Keratinocyte (primary cell): ENCODE measurements around the gene SLC19A1. TPM values are rescaled to one million over a fixed set of nuclear protein-coding genes. Genes with fewer than 3 reads are reported as not detected.

Experiments
- DNase-seq: peaks from one replicate; pipeline ENCODE4 v3.0.0-alpha.2; 2011; ENCODE audit warnings: low read depth, missing footprints, low spot score
- FAIRE-seq: peaks from 2 replicates; lab custom pipeline; 2011; peaks lifted over from hg19 to GRCh38; lab: Jason Lieb, UNC
- H2AFZ ChIP-seq: 2 replicates; pipeline ENCODE4 v1.6.0; 2012; ENCODE audit warnings: low read length, control low read depth, inconsistent platforms; ENCODE audit not compliant: control insufficient read depth
- H3K27ac ChIP-seq: 2 replicates; pipeline ENCODE4 v1.5.1; 2011; ENCODE audit warnings: low read length; ENCODE audit not compliant: control insufficient read depth, insufficient read depth
- H3K27me3 ChIP-seq: 3 replicates; pipeline ENCODE4 v1.6.0; 2011; ENCODE audit warnings: low read length; ENCODE audit not compliant: control insufficient read depth, insufficient read depth; ENCODE audit errors: extremely low read depth
- H3K36me3 ChIP-seq, 2 experiments: 2 replicates in 1 of 2; 3 replicates in 1 of 2; pipeline ENCODE4 v1.5.1; 2011; ENCODE audit warnings: low read length in 2 of 2, mild to moderate bottlenecking in 1 of 2; ENCODE audit not compliant: control insufficient read depth in 2 of 2, insufficient read depth in 2 of 2; ENCODE audit errors: extremely low read depth in 1 of 2
- H3K4me1 ChIP-seq: 3 replicates; pipeline ENCODE4 v1.5.1; 2011; ENCODE audit warnings: low read length; ENCODE audit not compliant: control insufficient read depth, insufficient read depth; ENCODE audit errors: extremely low read depth
- H3K4me2 ChIP-seq: 3 replicates; pipeline ENCODE4 v1.6.0; 2011; ENCODE audit warnings: low read depth, low read length; ENCODE audit not compliant: control insufficient read depth, insufficient read depth; ENCODE audit errors: extremely low read depth
- H3K4me3 ChIP-seq, 3 experiments: fragments of 200-600 bp in 1 of 3; sonication (generic) in 1 of 3; 2 replicates in 2 of 3; 3 replicates in 1 of 3; pipeline ENCODE4 v1.5.1; 2011 to 2016; ENCODE audit warnings: low read length in 3 of 3, mild to moderate bottlenecking in 3 of 3, control low read depth in 2 of 3, inconsistent platforms in 1 of 3, low read depth in 1 of 3, mixed read lengths in 1 of 3, mixed run types in 1 of 3, moderate library complexity in 1 of 3; ENCODE audit not compliant: control insufficient read depth in 2 of 3, insufficient read depth in 2 of 3; ENCODE audit errors: extremely low read depth in 1 of 3
- H3K79me2 ChIP-seq: 2 replicates; pipeline ENCODE4 v1.6.0; 2012; ENCODE audit warnings: low read length; ENCODE audit not compliant: control insufficient read depth, insufficient read depth
- H3K9ac ChIP-seq: 3 replicates; pipeline ENCODE4 v1.6.0; 2011; ENCODE audit warnings: low read length; ENCODE audit not compliant: control insufficient read depth, insufficient read depth; ENCODE audit errors: extremely low read depth
- H3K9me1 ChIP-seq: 3 replicates; pipeline ENCODE4 v1.6.0; 2011; ENCODE audit warnings: low read length; ENCODE audit not compliant: control insufficient read depth, insufficient read depth; ENCODE audit errors: extremely low read depth
- H3K9me3 ChIP-seq: 2 replicates; pipeline ENCODE4 v1.5.1; 2012; ENCODE audit warnings: low read depth, low read length; ENCODE audit not compliant: control insufficient read depth
- H4K20me1 ChIP-seq: 3 replicates; pipeline ENCODE4 v1.6.0; 2011; ENCODE audit warnings: low read length; ENCODE audit not compliant: control insufficient read depth, insufficient read depth; ENCODE audit errors: extremely low read depth
- CTCF ChIP-seq, 3 experiments: IDR thresholded peaks in 1 of 3; conservative IDR thresholded peaks in 1 of 3; optimal IDR thresholded peaks in 1 of 3; 2 replicates in 2 of 3; 3 replicates in 1 of 3; pipeline versions ENCODE3 to v1.5.1; 2011; ENCODE audit warnings: low read length in 3 of 3, mild to moderate bottlenecking in 3 of 3, moderate library complexity in 2 of 3, control low read depth in 1 of 3, inconsistent platforms in 1 of 3; ENCODE audit not compliant: insufficient read depth in 2 of 3; ENCODE audit errors: extremely low read depth in 1 of 3
- EZH2 ChIP-seq: IDR thresholded peaks from one replicate; pipeline ENCODE4 v1.6.1; 2012; ENCODE audit warnings: inconsistent platforms, mild to moderate bottlenecking, low read length, moderate library complexity
- dilution Hi-C: fragments of 300-500 bp; cut with MboI; formaldehyde crosslinking; loops from one replicate; pipeline ENCODE4 v1.7.0; 2020; ENCODE audit warnings: low sequenced_read_pairs; ENCODE audit not compliant: extremely low pct_ligation_motif_present
- polyA plus RNA-seq, 5 experiments: library from polyadenylated mRNA; depleted of rRNA in 3 of 5; stranded (reverse) in 3 of 5; stranded (forward) in 1 of 5; unstranded in 1 of 5; fragments of >200 nt; gene quantifications; 1 replicate in 1 of 5; 2 replicates in 3 of 5; 3 replicates in 1 of 5; pipeline versions ENCODE4 v1.2.1 to v1.2.3, GENCODE V29; 2011 to 2012; ENCODE audit warnings: missing spikeins in 2 of 5, low read depth in 1 of 5, low replicate concordance in 1 of 5

Gene SLC19A1
- polyA plus RNA-seq, 1 donor (not counting 4 experiments of a cell fraction or from before 2014, with no cell fraction given), result 3.8 TPM

GRCh38 chr21:45517249-45518065, 24.8 kb downstream of the SLC19A1 start:
- no peaks in the 10 kb centered on the region for H3K27me3 ChIP-seq
- H2AFZ ChIP-seq, result no peak overlapping the region
- dilution Hi-C loops, result no loop called here
- H3K4me3 ChIP-seq, result no peak overlapping the region
- no peaks in the 10 kb centered on the region for H3K4me1 ChIP-seq
- no peaks in the 10 kb centered on the region for H3K9me1 ChIP-seq
- TF ChIP-seq EZH2 (no peak), CTCF (optimal IDR thresholded peaks at IDR 0.05 in 1 of 3, IDR thresholded peaks at IDR 0.05 in 1 of 3, conservative IDR thresholded peaks at IDR 0.05 in 1 of 3; ENCODE audit: extremely low read depth in 1 of 3, insufficient read depth in 2 of 3, low read length in 3 of 3) (no peak)
- no peak overlapping the region for H3K4me2 ChIP-seq
- H3K9ac ChIP-seq, result no peak overlapping the region
- H3K79me2 ChIP-seq, result no peaks in the 10 kb centered on the region
- peaks cover 0 to 5% of the 10 kb centered on the region in 2 experiments for H3K36me3 ChIP-seq
- DNase-seq (no peak), FAIRE-seq (no peak)
- H3K9me3 ChIP-seq, result no peaks in the 10 kb centered on the region
- H4K20me1 ChIP-seq, result no peaks in the 10 kb centered on the region
- no peak overlapping the region for H3K27ac ChIP-seq

GRCh38 chr21:45516671-45517151, 25.5 kb downstream of the SLC19A1 start:
- no peaks in the 10 kb centered on the region for H4K20me1 ChIP-seq
- no peak for TF ChIP-seq EZH2
- TF ChIP-seq CTCF (optimal IDR thresholded peaks at IDR 0.05 in 1 of 3, IDR thresholded peaks at IDR 0.05 in 1 of 3, conservative IDR thresholded peaks at IDR 0.05 in 1 of 3; ENCODE audit: extremely low read depth in 1 of 3, insufficient read depth in 2 of 3, low read length in 3 of 3), result no peak
- H3K9me1 ChIP-seq, result no peaks in the 10 kb centered on the region
- H3K9me3 ChIP-seq, result no peaks in the 10 kb centered on the region
- no peaks in the 10 kb centered on the region for H3K4me1 ChIP-seq
- FAIRE-seq, result no peak
- no peak overlapping the region for H3K27ac ChIP-seq
- no peaks in the 10 kb centered on the region for H3K79me2 ChIP-seq
- no peaks in the 10 kb centered on the region for H3K27me3 ChIP-seq
- dilution Hi-C loops, result no loop called here
- no peak overlapping the region for H2AFZ ChIP-seq
- H3K9ac ChIP-seq, result no peak overlapping the region
- peaks cover 0 to 5% of the 10 kb centered on the region in 2 experiments for H3K36me3 ChIP-seq
- no peak overlapping the region for H3K4me3 ChIP-seq
- DNase-seq, result no peak
- no peak overlapping the region for H3K4me2 ChIP-seq
